Natural killer cell (primary cell): ENCODE results near the gene NECTIN2. TPM values are rescaled to one million over a fixed set of nuclear protein-coding genes. Genes with fewer than 3 reads are reported as not detected.

Source experiments
- ATAC-seq, 3 donors: fragments of 150-1000 bp in 2 of 3; fragments of 200-7000 bp in 1 of 3; cut with Tn5 transposase; 1 replicate in 1 of 3; 2 replicates in 2 of 3; pipeline ENCODE4 v1.10.0; 2021; ENCODE audit warnings: mild to moderate bottlenecking in 2 of 3, moderate library complexity in 2 of 3
- DNase-seq, 2 donors: peaks; one replicate each; pipeline versions ENCODE4 v3.0.0 to v3.0.0-alpha.2; 2013 to 2021; ENCODE audit warnings: mixed read lengths in 1 of 2
- H3K27ac ChIP-seq: one replicate; pipeline ENCODE4 v1.5.1; 2013; ENCODE audit warnings: mild to moderate bottlenecking, low read length
- H3K27me3 ChIP-seq: one replicate; pipeline ENCODE4 v1.6.1; 2013; ENCODE audit warnings: low read length; ENCODE audit not compliant: control insufficient read depth, insufficient read depth
- H3K36me3 ChIP-seq: one replicate; pipeline ENCODE4 v1.6.1; 2013; ENCODE audit warnings: low read length; ENCODE audit not compliant: control insufficient read depth, insufficient read depth
- H3K4me1 ChIP-seq: one replicate; pipeline ENCODE4 v1.6.1; 2013; ENCODE audit warnings: low read length; ENCODE audit not compliant: control insufficient read depth, insufficient read depth
- H3K4me3 ChIP-seq: one replicate; pipeline ENCODE4 v1.5.1; 2013; ENCODE audit warnings: low read length
- H3K9me3 ChIP-seq: one replicate; pipeline ENCODE4 v1.6.1; 2013; ENCODE audit warnings: low read length; ENCODE audit not compliant: control insufficient read depth, insufficient read depth
- H3K27ac Mint-ChIP-seq, 2 donors: one replicate each; pipeline ENCODE4 v1.8.0; 2022; ENCODE audit warnings: mild to moderate bottlenecking in 2 of 2, mixed read lengths in 2 of 2, moderate library complexity in 1 of 2
- H3K27me3 Mint-ChIP-seq, 2 donors: one replicate each; pipeline ENCODE4 v1.8.0; 2022; ENCODE audit warnings: low read depth in 2 of 2, mixed read lengths in 2 of 2
- H3K36me3 Mint-ChIP-seq: one replicate; pipeline ENCODE4 v1.8.0; 2022; ENCODE audit warnings: mixed read lengths
- H3K4me1 Mint-ChIP-seq, 2 donors: one replicate each; pipeline ENCODE4 v1.8.0; 2022; ENCODE audit warnings: mixed read lengths in 2 of 2
- H3K4me3 Mint-ChIP-seq: one replicate; pipeline ENCODE4 v1.8.0; 2022; ENCODE audit warnings: mild to moderate bottlenecking, moderate library complexity, mixed read lengths
- H3K9me3 Mint-ChIP-seq, 2 donors: one replicate each; pipeline ENCODE4 v1.8.0; 2022; ENCODE audit warnings: mixed read lengths in 2 of 2
- CTCF ChIP-seq: fragments of 200-600 bp; IDR thresholded peaks from one replicate; pipeline ENCODE4 v1.8.0; 2022; ENCODE audit warnings: antibody characterized with exemption
- WGBS: methylation state at CpG from one replicate; pipeline ENCODE4 v1.1.7; 2013; ENCODE audit warnings: missing lambda C conversion rate; ENCODE audit not compliant: insufficient coverage; 5-methylcytosine and 5-hydroxymethylcytosine counted together
- intact Hi-C: fragments of 100-400 bp; cut with micrococcal nuclease; formaldehyde crosslinking; loops from one replicate; pipeline ENCODE4 v1.14.2; 2022
- total RNA-seq, 4 donors: library from RNA; stranded (reverse); fragments of 120-200 nt in 1 of 4; gene quantifications; one replicate each; pipeline versions ENCODE4 v1.2.3 to v1.2.4, GENCODE V29; 2013 to 2022

The NECTIN2 gene
- total RNA-seq, 3 donors from 2014 or later (not counting 1 experiment from before 2014, with no cell fraction given): 1.6 to 10.3 (median 2.7) TPM

- Histone ChIP-seq H3K9me3 (no peaks in the 10 kb centered on the region), H3K36me3 (no peaks in the 10 kb centered on the region), H3K4me1 (peaks cover 11% of the 10 kb centered on the region), H3K4me3 (no peak overlapping the region), H3K27ac (no peak overlapping the region), H3K27me3 (peaks cover 8% of the 10 kb centered on the region)
- intact Hi-C loops: no loop called here
- H3K27me3 Mint-ChIP-seq: peaks cover 0 to 5% of the 10 kb centered on the region in 2 donors
- no peak overlapping the region for H3K27ac Mint-ChIP-seq
- no peaks in the 10 kb centered on the region for H3K36me3 Mint-ChIP-seq
- H3K4me1 Mint-ChIP-seq: peaks cover 0 to 3% of the 10 kb centered on the region in 2 donors
- TF ChIP-seq CTCF: no peak
- ATAC-seq (no peak), DNase-seq (no peak)
- H3K4me3 Mint-ChIP-seq: no peak overlapping the region
- 91% methylated on average over 28 of the region's 28 CpGs for WGBS
- H3K9me3 Mint-ChIP-seq: no peaks in the 10 kb centered on the region
Measured at GRCh38 chr19:44812142-44812718, 33.9 kb upstream of the NECTIN2 start.

- H3K9me3 ChIP-seq: no peaks in the 10 kb centered on the region
- H3K27ac Mint-ChIP-seq: no peak overlapping the region
- no peaks in the 10 kb centered on the region for H3K9me3 Mint-ChIP-seq
- H3K27ac ChIP-seq: no peak overlapping the region
- TF ChIP-seq CTCF: no peak
- H3K4me3 Mint-ChIP-seq: no peak overlapping the region
- H3K27me3 ChIP-seq: peaks cover 8% of the 10 kb centered on the region
- H3K36me3 Mint-ChIP-seq: no peaks in the 10 kb centered on the region
- ATAC-seq (no peak), DNase-seq (no peak)
- no peaks in the 10 kb centered on the region for H3K36me3 ChIP-seq
- no peak overlapping the region for H3K4me3 ChIP-seq
- 93% methylated on average over 38 of the region's 38 CpGs for WGBS
- peaks cover 0 to 4% of the 10 kb centered on the region in 2 donors for H3K27me3 Mint-ChIP-seq
- H3K4me1 Mint-ChIP-seq: peaks cover 0 to 3% of the 10 kb centered on the region in 2 donors
- intact Hi-C loops: no loop called here
- H3K4me1 ChIP-seq: peaks cover 11% of the 10 kb centered on the region
Measured at GRCh38 chr19:44813070-44813840, 32.8 kb upstream of the NECTIN2 start.

- DNase-seq: no peak
- WGBS: 88% methylated on average over 16 of the region's 16 CpGs
- no peaks in the 10 kb centered on the region for H3K36me3 Mint-ChIP-seq
- Histone ChIP-seq H3K4me3 (no peak overlapping the region), H3K36me3 (no peaks in the 10 kb centered on the region), H3K4me1 (peaks cover 7% of the 10 kb centered on the region), H3K9me3 (no peaks in the 10 kb centered on the region), H3K27ac (no peak overlapping the region), H3K27me3 (peaks cover 6% of the 10 kb centered on the region)
- intact Hi-C loops: no loop called here
- no peaks in the 10 kb centered on the region for H3K4me1 Mint-ChIP-seq
- H3K27ac Mint-ChIP-seq: no peak overlapping the region
- no peak for ATAC-seq
- H3K27me3 Mint-ChIP-seq: no peaks in the 10 kb centered on the region
- H3K4me3 Mint-ChIP-seq: no peak overlapping the region
- TF ChIP-seq CTCF: no peak
- H3K9me3 Mint-ChIP-seq: no peaks in the 10 kb centered on the region
Measured at GRCh38 chr19:44813841-44814470, 32.1 kb upstream of the NECTIN2 start.
